HTR-8/SVneo (cell line): ENCODE measurements around the gene DCAF8L2.
"Not testable (repeated sequence)": the region's sequence is repeated elsewhere in the genome, so short reads cannot be mapped to it uniquely, and the experiment has no call there.

Source experiments
- DNase-seq: peaks from one replicate; pipeline ENCODE4 v3.0.0; 2011; ENCODE audit warnings: low spot score, mixed read lengths; ENCODE audit not compliant: insufficient read length
- FAIRE-seq: peaks from 2 replicates; lab custom pipeline; 2011; peaks lifted over from hg19 to GRCh38; lab: Jason Lieb, UNC

Gene DCAF8L2

DNA sequence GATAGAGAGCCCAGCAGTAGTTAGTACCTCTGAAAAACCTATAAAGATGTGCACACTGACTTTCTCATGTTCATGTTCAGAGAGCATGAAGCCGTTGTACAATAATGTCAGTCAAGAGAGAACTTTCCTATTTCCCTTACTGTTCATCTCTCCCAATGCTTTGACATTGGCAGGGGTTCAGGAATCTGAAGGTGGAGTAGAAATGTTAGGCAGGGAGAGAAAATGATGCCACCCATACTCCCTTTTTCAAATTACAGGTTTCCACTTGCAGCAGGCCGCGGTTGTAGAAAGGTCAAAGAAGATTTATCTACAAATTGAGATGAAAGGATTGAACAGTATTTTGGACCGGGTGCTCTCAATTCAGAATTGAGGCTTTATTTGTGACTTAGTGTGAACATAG, 84.3 kb downstream of the DCAF8L2 start:
- FAIRE-seq (no peak), DNase-seq (no peak)

DNA sequence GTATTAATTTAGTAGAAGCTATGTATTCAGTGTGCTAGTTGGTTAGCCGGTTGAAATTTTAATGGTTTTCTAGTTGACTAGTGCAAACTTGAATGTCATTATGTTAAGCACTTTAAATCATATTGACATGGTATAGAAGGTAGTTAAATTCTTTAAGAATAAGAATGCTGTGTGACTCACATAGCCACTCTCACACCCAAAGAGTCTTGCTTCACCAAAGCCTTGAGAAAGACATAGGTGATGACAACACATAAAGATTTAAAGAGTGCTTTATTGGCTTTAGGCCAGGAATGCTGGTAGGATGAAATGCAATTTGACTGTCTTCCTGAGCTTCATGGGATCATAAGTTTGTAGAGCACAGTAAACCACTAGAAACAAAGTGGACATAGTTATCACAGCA, 85.3 kb downstream of the DCAF8L2 start:
- peak; percentile 22 for DNase-seq
- no peak for FAIRE-seq

DNA sequence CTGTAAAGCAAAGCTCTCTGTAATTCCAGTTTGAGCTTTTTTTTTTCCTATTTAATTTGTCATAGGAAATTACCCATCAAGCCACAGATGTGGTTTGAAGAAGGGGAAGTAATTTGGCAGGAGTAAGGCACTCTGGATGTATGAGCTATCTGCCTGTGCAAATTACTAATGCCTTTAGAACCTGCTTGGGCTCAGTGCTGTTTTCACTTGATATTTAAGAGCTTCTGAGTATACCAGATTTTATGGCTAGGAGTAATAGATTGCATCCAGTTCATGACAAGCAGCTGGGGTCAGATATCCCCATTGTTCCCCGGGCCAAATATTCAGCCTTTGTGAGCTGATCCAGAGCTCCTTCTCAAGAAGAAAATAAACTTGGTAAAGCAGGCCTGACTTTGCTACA, 89.1 kb downstream of the DCAF8L2 start:
- FAIRE-seq (no peak), DNase-seq (no peak)

DNA sequence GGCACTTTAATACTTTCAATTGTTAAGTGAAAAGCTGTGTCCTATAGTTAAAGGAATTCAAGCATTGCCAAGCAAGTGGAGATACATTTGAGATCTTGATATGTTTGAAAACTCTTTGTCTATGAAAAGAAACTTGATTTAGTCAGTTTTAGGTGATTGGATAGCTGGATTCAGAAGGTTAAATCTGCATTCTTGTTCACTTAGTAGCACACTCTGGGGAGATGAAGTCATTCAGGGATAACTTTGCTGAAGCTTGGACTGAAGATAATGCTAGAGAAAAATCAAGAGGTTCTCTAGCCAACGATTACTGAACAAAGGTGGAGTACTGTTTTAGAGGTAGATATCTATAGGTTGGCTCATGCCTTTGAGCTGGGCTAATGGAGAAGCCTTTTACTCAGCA, 90.6 kb downstream of the DCAF8L2 start:
- DNase-seq (no peak), FAIRE-seq (no peak)

DNA sequence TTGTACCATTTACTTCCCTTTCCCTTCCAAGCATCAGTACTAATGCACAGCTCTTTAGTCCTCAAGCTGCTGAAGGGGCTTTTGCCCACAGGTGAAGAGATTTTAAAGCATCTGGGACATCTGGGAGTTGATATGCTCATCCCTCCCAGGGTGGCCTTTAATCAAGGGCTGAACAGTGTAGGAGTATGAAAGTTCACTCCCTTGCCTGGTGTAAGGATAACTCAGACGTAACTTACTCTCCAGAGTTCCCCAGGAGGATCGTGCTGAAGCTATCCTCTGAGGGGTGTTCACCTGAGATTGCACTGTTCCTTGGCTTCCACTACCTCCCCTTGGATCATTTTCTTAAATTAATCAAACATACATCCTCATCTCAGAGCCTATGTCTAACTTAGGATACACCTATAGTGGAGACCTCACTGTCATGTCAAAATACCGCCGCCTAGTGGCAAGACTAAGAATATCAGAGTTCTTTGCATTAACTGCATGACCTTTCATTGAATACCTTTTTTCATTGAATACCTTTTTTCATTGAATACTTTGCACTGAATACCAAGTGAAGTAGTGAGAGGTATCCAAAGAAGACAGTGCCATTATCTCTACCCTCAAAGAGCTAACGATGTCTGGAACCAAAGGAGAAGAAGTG, 93.5 kb downstream of the DCAF8L2 start:
- DNase-seq, result not testable (repeated sequence)
- peak; percentile 88 for FAIRE-seq

DNA sequence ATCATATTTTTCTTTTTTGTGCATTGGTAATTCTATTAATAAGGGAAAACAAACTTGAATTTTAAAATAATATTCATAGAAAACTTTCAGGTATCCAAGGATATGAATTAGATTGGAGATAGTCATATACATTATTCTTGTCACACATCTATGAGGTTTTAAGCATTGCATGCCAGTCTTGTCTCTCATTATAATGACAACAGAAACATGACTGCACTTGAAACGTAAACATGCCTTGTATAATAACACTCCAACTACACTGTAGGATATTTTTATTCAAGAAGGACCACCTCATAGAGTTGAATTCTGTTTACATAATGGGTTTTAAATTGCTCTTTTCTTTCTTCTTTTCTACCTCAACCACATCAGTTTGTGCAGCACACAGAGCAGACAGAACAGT, 104.5 kb downstream of the DCAF8L2 start:
- DNase-seq, result no peak
- no peak for FAIRE-seq

DNA sequence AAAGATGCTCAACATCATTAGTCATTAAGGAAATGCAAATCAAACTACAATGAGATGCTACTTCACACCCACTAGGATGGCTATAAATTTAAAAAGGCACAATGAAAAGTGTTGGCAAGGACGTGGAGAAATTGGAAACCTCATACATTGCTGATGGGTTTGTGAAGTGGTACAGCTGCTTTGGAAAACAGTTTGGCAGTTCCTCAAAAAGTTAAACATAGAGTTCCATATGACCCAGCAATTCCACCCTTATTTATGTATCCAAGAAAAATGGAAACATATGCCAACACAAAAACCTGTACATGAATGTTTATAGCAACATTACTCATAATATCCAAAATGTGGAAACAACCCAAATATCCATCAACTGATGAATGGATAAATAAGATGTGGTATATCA, 116.4 kb downstream of the DCAF8L2 start:
- DNase-seq (no peak), FAIRE-seq (no peak)

DNA sequence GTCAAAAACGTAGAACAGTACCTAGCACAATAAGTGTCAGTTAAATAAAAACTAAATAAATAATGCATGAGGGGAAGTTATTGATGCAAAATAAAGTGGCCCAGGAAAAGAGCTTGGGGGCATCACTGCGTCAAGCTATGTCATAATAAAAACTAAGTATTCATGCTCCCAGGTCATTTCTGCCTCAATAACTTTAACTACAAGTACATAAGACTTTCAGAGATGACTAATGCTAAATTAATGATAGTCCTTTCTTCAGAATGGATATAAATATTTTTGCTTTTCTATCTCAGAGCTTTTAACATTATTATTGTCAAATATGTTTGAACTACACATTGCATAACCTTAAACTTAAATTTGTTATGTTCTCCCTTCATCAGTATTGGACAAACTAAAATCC, 125.5 kb downstream of the DCAF8L2 start:
- DNase-seq (no peak), FAIRE-seq (no peak)

DNA sequence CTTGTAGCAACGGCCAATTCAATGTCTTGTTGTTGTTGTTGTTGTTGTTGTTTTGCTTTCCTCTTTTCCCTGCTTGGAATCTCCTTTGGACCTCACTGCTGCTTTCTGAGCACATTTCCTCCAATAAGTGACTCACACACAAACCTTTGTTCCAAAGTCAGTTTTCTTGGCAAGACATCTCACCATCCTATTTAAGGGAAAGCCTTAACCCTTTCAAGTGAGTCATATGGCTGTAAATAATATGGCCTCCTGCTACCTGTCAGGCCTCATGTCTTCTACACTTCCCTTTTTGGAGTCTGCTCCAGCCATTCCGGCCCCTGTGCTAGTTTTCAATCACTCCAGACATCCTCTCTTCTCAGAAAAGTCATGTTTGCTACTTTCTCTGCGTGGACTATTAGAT, 138.1 kb downstream of the DCAF8L2 start:
- FAIRE-seq, result no peak
- no peak for DNase-seq

DNA sequence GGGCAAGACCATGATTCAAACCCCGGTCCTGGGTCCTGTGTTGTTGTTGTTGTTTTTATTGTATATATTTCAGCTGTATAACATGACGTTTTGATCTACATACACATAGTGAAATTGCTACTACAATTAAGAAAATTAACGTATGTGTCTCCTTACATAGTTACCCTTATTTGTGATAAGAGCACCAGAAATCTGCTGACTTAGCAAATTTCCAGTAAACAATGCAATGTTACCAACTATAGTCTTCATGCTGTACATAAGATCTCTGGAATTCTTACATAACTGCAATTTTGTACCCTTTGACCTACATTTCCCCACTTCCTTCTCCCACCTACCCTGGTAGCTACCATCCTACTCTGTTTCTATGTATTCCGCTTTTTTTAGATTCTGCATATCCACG, 141.8 kb downstream of the DCAF8L2 start:
- FAIRE-seq, result peak; percentile 46
- no peak for DNase-seq

DNA sequence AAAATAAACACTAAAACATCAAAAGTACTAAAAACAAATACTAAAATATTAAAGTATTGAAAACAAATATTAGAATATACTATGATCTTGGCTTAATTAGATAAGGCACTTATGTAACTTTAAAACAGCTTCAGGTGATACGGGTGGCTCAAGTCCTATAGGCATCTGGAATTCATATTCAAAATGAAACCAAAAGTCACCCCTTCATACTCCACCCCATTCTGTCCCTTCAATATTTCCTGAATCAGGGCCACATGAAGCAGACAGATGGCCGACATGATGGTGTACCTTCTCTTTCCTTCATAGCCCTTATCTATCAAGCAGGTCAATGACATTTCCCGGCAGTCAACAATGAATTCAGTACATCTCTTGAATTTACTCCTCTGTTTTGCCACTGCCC, 145.8 kb downstream of the DCAF8L2 start:
- no peak for DNase-seq
- no peak for FAIRE-seq

DNA sequence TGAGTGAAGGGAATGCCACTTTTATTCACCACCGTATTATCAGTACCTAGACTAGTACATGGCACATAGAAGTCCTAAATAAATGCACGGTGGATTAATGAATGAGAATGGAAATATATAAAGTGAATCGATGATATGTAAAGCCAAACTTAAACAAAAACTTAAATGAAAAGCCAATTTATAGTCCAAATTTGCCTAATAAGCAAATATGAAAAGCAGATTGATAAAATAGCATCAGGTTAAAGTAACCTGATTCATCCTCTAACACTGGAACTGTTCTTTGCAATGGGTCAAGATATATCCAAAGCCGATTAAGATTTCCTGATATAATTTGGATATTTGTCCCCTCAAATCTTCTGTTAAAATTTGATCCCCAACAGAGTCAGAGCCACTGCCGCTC, 150.8 kb downstream of the DCAF8L2 start:
- FAIRE-seq, result no peak
- no peak for DNase-seq

DNA sequence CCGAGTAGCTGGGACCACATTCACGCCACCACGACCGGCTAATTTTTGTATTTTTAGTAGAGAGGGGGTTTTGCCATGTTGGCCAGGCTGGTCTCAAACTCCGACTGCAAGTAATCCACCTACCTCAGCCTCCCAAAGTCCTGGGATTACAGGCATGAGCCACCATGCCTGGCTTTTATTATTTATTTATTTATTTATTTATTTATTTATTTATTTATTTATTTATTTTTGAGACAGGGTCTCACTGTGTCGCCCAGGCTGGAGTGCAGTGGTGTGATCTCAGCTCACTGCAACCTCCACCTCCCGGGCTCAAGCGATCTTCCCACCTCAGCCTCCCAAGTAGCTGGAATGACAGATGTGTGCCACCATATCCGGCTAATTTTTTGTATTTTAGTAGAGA, 153.4 kb downstream of the DCAF8L2 start:
- FAIRE-seq, DNase-seq: not testable (repeated sequence)

DNA sequence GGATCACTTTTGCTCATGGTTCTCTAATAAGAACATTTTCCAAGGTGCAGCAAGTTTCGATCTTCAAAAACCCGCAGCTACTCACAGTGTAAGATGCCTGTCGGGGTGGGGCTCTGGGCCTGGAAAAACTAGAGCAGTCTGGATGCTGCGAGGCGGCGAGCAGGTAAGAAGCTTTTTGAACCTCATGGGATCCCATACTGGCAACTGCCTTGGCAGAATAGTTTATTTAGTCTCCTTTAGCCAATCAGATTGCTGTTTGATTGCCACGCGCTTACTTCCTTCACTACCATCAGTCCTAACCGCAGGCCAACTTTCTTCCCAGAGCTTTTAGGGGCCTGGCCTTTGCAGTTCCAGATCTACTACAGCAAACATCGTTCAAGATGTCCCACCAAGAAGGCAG, 156.4 kb downstream of the DCAF8L2 start:
- no peak for DNase-seq
- no peak for FAIRE-seq

DNA sequence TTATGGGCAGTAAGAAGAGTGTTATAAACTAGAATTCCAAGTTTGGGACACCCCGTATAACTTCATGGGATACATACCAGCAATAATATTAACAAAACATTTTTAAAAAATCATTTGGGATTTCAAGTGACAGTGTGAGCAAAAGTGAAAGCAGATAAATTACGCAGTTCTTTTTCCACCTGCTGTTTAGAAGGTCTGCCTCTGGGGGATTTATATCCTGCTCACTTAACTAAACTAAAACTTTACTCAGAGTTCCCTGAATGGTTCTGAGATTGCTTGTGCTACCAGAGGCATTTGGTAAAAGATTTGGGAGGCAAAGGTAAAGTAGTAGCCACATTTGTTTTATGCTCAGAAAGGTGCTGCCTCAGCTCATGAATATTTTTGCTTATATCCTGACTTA, 160.2 kb downstream of the DCAF8L2 start:
- DNase-seq, FAIRE-seq: not testable (repeated sequence)

DNA sequence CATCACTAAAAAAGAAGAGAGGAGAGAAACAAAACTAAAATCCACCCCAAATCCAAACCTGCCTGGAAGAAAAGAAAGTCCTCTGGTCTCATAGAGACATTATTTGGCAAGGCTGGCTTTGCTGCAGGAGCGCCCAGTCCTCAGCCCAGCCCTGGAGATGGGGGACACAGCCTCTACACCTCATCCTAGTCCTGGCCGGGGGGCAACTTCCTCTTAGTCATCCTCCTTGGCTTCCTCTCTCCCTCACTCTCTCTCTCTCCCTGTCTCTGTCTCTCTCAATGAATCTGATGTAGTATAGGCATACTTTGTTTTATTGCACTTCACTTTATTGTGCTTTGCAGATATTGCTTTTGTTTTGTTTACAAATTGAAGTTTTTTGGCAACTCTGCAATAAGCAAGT, 161.8 kb downstream of the DCAF8L2 start:
- no peak for FAIRE-seq
- DNase-seq, result peak; percentile 6

DNA sequence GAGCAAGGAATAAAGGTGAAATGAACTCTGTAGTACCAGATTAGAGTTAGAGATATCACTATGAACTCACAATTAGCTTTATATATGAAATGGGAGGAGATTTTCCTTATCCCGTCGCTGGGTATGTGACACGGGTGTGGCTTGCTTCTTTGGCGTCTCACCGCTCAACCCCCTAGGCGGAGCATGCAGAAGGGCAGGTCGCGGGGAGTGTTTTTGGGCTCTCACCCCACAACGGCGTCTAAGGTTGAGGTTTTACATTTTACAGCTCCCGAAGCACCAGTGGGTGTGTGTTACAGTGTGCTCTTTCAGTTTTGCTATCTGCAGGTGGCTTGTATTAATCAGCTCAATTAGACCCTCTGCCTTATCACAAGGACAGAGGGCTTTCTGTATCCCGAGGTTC, 175.6 kb downstream of the DCAF8L2 start:
- DNase-seq (no peak), FAIRE-seq (no peak)

DNA sequence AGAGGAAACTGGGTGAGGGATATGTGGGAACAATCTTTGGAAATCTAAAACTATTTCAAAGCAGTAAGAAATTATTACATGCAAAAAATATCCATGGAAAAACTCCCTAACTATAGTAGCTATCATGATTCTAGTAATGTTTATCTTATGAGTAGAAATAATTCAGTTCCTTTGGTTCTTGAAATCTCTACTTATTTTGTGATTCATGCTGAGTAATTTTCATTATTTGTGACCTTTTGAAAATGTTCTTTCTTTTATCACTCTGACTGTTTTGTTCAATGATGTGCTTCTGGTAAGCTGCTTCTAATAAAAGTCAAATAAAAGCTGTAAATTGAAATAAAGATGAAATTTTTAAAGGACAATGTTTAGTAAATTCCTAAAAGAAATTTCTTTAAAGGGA, 177.2 kb downstream of the DCAF8L2 start:
- no peak for FAIRE-seq

DNA sequence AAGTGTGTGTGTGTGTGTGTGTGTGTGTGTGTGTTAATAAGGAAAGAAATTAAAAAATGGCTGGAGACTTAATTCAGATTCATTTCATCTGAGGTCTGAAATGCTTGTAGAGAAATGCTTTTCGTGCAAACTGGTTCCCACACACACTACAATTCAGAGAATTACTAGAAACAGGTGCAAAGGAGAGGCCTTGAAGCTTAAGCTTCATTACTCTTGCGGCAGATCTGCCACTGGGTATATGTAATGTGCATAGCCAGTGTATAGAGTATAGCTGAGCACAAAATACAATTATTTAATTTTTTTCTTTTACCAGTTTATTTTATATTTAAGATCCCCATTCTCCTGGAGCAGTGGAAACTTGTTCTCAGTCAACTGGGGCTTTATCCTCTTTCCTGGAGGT, 185.8 kb downstream of the DCAF8L2 start:
- FAIRE-seq, result no peak
- DNase-seq, result no peak

More for the DNA sequence above, 177.2 kb downstream of the DCAF8L2 start:
- no peak for DNase-seq

DNA sequence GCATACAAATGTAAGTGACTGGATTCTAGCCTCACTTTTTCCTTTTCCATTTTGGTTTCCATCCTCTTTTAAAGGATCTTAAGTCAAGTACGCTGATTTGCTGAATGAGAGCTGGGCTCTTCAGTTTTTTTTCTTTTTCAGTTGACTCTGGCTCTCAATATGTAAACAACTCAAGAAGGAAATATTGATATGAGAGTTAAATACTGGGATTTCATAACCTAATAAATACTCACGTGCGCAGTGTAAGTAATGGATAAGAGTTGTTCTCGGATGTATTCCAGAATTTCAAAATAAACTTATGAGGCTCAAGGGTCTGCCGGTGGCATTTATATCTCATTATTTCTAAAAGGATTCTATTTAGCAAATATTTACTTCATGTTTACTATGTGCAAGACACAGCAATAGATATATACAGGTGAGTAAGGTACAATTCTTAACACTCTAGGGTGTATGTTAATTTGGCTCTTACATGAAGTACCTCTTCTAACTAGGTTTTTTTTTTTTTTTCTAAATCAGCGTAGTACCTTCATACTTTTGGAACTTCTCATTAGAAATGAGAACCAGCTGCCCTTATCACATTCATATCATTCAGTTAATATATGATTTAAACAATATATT, 206.6 kb downstream of the DCAF8L2 start:
- no peak for FAIRE-seq
- no peak for DNase-seq

DNA sequence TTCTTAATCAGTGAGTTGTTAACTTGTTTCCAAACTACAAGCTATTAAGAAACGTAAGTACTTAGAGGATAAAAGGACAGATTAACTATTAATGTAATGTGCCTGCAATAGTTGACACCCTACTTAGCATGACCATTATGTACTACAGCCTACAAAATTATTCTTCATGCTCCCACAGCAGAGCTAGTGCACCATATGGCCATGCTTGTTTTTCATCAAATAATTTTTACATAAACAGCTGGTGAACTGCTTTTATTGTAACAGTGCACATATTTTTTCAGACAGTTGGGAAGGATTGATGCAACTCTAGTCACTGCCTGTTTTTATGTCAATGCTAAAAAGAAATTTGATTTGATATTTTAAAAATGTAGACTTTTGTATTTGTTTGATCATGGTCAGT, 207.4 kb downstream of the DCAF8L2 start:
- no peak for DNase-seq

More for the DNA sequence above, 207.4 kb downstream of the DCAF8L2 start:
- no peak for FAIRE-seq
